Measurements from ENCODE around the gene GGNBP2.

- TF ChIP-seq CTCF (IDR thresholded peaks at IDR 0.05) (no peak), POLR2A (IDR thresholded peaks at IDR 0.05; ENCODE audit: low read depth) (no peak), POLR2AphosphoS5 (IDR thresholded peaks at IDR 0.05) (no peak), EP300 (IDR thresholded peaks at IDR 0.05) (no peak)
Measured at GRCh38 chr17:36614933-36615332, 70.2 kb downstream of the GGNBP2 start.

All from esophagus muscularis mucosa (tissue), 4 donors.